GM23338 (cell line): ENCODE measurements around the gene RUFY1. TPM values are rescaled to one million over a fixed set of nuclear protein-coding genes. Genes with fewer than 3 reads are reported as not detected.

Experiments
- ATAC-seq: fragments of 200-7000 bp; cut with Tn5 transposase; 3 replicates; pipeline ENCODE4 v1.9.1; 2020
- DNase-seq: peaks from one replicate; pipeline ENCODE4 v3.0.0-alpha.2; 2015; ENCODE audit warnings: low spot score
- H2AFZ ChIP-seq: fragments of 200-600 bp; sonication (generic); 2 replicates; pipeline ENCODE4 v1.8.0; 2016; ENCODE audit warnings: antibody characterized with exemption, mild to moderate bottlenecking, moderate library complexity
- H3F3A ChIP-seq: fragments of 200-600 bp; sonication (generic); replicated peaks from 2 replicates; pipeline ENCODE4 v1.8.0; 2017; ENCODE audit warnings: antibody characterized with exemption, mixed run types, low read depth
- H3K27ac ChIP-seq: fragments of 200-600 bp; sonication (generic); 2 replicates; pipeline ENCODE4 v1.6.1; 2016; ENCODE audit warnings: low read depth
- H3K27me3 ChIP-seq: fragments of 200-600 bp; sonication (generic); 2 replicates; pipeline ENCODE4 v1.8.0; 2016; ENCODE audit warnings: mild to moderate bottlenecking, mixed run types, moderate library complexity; ENCODE audit not compliant: insufficient read depth
- H3K36me3 ChIP-seq: fragments of 200-600 bp; sonication (generic); 2 replicates; pipeline ENCODE4 v1.8.0; 2016; ENCODE audit warnings: mild to moderate bottlenecking; ENCODE audit not compliant: insufficient read depth
- H3K4me1 ChIP-seq: fragments of 200-600 bp; sonication (generic); 2 replicates; pipeline ENCODE4 v1.8.0; 2016; ENCODE audit warnings: mild to moderate bottlenecking, moderate library complexity; ENCODE audit not compliant: insufficient read depth
- H3K4me2 ChIP-seq: fragments of 200-600 bp; sonication (generic); 2 replicates; pipeline ENCODE4 v1.7.1; 2017; ENCODE audit warnings: mixed run types
- H3K4me3 ChIP-seq: fragments of 200-600 bp; sonication (generic); 2 replicates; pipeline ENCODE4 v1.6.1; 2016; ENCODE audit warnings: mixed run types
- H3K79me2 ChIP-seq: fragments of 200-600 bp; sonication (generic); replicated peaks from 2 replicates; pipeline ENCODE4 v1.8.0; 2017; ENCODE audit warnings: mild to moderate bottlenecking; ENCODE audit not compliant: insufficient read depth
- H3K9me2 ChIP-seq: fragments of 200-600 bp; sonication (generic); 2 replicates; pipeline ENCODE4 v1.8.0; 2017; ENCODE audit not compliant: insufficient read depth
- H4K20me1 ChIP-seq: fragments of 200-600 bp; sonication (generic); replicated peaks from 2 replicates; pipeline ENCODE4 v1.8.0; 2017; ENCODE audit warnings: mild to moderate bottlenecking; ENCODE audit not compliant: insufficient read depth
- H3K27ac Mint-ChIP-seq: 2 replicates; pipeline ENCODE4 v1.8.0; 2020; ENCODE audit warnings: inconsistent platforms, mild to moderate bottlenecking, moderate library complexity, mixed read lengths
- H3K27me3 Mint-ChIP-seq: 3 replicates; pipeline ENCODE4 v1.8.0; 2022; ENCODE audit warnings: low read depth, mild to moderate bottlenecking, moderate library complexity, mixed read lengths, inconsistent platforms; ENCODE audit not compliant: insufficient read depth, poor library complexity
- H3K36me3 Mint-ChIP-seq: 3 replicates; pipeline ENCODE4 v1.8.0; 2021; ENCODE audit warnings: low read depth, mild to moderate bottlenecking, inconsistent platforms, moderate library complexity, mixed read lengths
- H3K4me1 Mint-ChIP-seq: 3 replicates; pipeline ENCODE4 v1.8.0; 2020; ENCODE audit warnings: mild to moderate bottlenecking, inconsistent platforms, mixed read lengths
- H3K4me3 Mint-ChIP-seq: 3 replicates; pipeline ENCODE4 v1.8.0; 2021; ENCODE audit warnings: moderate library complexity, mild to moderate bottlenecking, inconsistent platforms, mixed read lengths
- H3K9me3 Mint-ChIP-seq: 3 replicates; pipeline ENCODE4 v1.8.0; 2020; ENCODE audit warnings: moderate library complexity, mild to moderate bottlenecking, inconsistent platforms, mixed read lengths
- CREB1 ChIP-seq: fragments of 250-450 bp; sonication (Bioruptor Pico); IDR thresholded peaks from 2 replicates; pipeline ENCODE4 v1.5.0; 2020; ENCODE audit warnings: low read depth, mild to moderate bottlenecking, moderate library complexity
- EZH2 ChIP-seq: fragments of 200-600 bp; sonication (generic); IDR thresholded peaks from one replicate; pipeline ENCODE4 v1.8.0; 2017; ENCODE audit warnings: antibody characterized with exemption, mild to moderate bottlenecking, low read depth; ENCODE audit not compliant: unreplicated experiment
- EZH2phosphoT487 ChIP-seq: fragments of 200-600 bp; sonication (generic); IDR thresholded peaks from one replicate; pipeline ENCODE4 v1.8.1; 2018; ENCODE audit warnings: antibody characterized with exemption; ENCODE audit not compliant: unreplicated experiment
- JUNB ChIP-seq: IDR thresholded peaks from one replicate; pipeline ENCODE4 v1.6.1; 2016; ENCODE audit warnings: antibody characterized with exemption; ENCODE audit not compliant: unreplicated experiment
- NANOG ChIP-seq: IDR thresholded peaks from 2 replicates; pipeline ENCODE4 v1.6.1; 2016; ENCODE audit warnings: antibody characterized with exemption, borderline replicate concordance
- POLR2AphosphoS5 ChIP-seq: IDR thresholded peaks from 2 replicates; pipeline ENCODE4 v1.6.1; 2016; ENCODE audit warnings: antibody characterized with exemption, low read depth
- STAT1 ChIP-seq: IDR thresholded peaks from one replicate; pipeline ENCODE4 v1.6.1; 2016; ENCODE audit warnings: antibody characterized with exemption; ENCODE audit not compliant: unreplicated experiment
- ZNF114 ChIP-seq: fragments of 250-450 bp; sonication (Bioruptor Pico); IDR thresholded peaks from 2 replicates; pipeline ENCODE4 v1.5.0; 2020; ENCODE audit warnings: mild to moderate bottlenecking, moderate library complexity
- ZNF331 ChIP-seq: fragments of 250-450 bp; sonication (Bioruptor Pico); IDR thresholded peaks from 2 replicates; pipeline ENCODE4 v1.5.0; 2020; ENCODE audit warnings: low read depth, mild to moderate bottlenecking, moderate library complexity
- polyA plus RNA-seq: library from polyadenylated mRNA; unstranded; fragments of >200 nt; fragmentation: Nextera tagmentation; extraction: Ambion mirVana; gene quantifications from 2 replicates; pipeline ENCODE4 v1.2.1, GENCODE V29; 2016
- total RNA-seq: library from RNA; depleted of rRNA; stranded (reverse); fragments of >200 nt; shearing (Covaris generic); gene quantifications from 2 replicates; pipeline ENCODE4 v1.2.3, GENCODE V29; 2014
- TF ChIP-seq, protein P1 (sequence below): IDR thresholded peaks from one replicate; pipeline ENCODE4 v1.6.1; 2018; ENCODE audit warnings: antibody characterized with exemption; ENCODE audit not compliant: unreplicated experiment
- TF ChIP-seq, protein P2 (sequence below): IDR thresholded peaks from 2 replicates; pipeline ENCODE4 v1.6.1; 2016; ENCODE audit warnings: antibody characterized with exemption
- TF ChIP-seq, protein P3 (sequence below), 2 experiments: fragments of 200-600 bp in 1 of 2; sonication (generic) in 1 of 2; conservative IDR thresholded peaks; 2 replicates each; pipeline versions ENCODE4 v1.5.1 to v1.6.1; 2016 to 2017; ENCODE audit warnings: antibody characterized with exemption in 2 of 2, low read depth in 2 of 2, mild to moderate bottlenecking in 2 of 2, moderate library complexity in 1 of 2
- TF ChIP-seq, protein P4 (sequence below): fragments of 250-450 bp; sonication (Bioruptor Pico); IDR thresholded peaks from 2 replicates; pipeline ENCODE4 v1.5.0; 2020; ENCODE audit warnings: mild to moderate bottlenecking, moderate library complexity

The RUFY1 gene
- total and polyA plus RNA-seq, 2 experiments from 2014 or later = 25.3 to 31.6 TPM

DNA sequence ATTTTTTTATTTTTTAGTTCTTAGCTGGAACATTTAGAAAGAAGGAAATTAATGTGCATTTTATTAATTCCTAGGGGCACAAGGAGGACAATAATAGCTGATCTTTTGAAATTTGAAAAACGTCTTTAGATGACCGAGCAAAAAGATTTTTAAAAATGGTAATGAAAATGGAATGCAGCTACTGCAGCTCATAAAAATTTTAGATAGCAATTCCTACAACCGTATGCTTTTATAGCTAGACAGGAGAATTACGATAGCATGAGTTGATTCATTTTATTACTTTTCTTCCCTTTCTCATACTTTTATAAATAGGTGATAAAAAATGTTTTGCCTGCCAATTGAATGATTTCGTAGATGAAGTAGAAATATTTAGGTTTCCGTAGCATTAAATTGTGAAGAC, 13.7 kb upstream of the RUFY1 start:
- no peaks in the 10 kb centered on the region for H4K20me1 ChIP-seq
- H2AFZ ChIP-seq = no peak overlapping the region
- TF ChIP-seq, protein P1, sequence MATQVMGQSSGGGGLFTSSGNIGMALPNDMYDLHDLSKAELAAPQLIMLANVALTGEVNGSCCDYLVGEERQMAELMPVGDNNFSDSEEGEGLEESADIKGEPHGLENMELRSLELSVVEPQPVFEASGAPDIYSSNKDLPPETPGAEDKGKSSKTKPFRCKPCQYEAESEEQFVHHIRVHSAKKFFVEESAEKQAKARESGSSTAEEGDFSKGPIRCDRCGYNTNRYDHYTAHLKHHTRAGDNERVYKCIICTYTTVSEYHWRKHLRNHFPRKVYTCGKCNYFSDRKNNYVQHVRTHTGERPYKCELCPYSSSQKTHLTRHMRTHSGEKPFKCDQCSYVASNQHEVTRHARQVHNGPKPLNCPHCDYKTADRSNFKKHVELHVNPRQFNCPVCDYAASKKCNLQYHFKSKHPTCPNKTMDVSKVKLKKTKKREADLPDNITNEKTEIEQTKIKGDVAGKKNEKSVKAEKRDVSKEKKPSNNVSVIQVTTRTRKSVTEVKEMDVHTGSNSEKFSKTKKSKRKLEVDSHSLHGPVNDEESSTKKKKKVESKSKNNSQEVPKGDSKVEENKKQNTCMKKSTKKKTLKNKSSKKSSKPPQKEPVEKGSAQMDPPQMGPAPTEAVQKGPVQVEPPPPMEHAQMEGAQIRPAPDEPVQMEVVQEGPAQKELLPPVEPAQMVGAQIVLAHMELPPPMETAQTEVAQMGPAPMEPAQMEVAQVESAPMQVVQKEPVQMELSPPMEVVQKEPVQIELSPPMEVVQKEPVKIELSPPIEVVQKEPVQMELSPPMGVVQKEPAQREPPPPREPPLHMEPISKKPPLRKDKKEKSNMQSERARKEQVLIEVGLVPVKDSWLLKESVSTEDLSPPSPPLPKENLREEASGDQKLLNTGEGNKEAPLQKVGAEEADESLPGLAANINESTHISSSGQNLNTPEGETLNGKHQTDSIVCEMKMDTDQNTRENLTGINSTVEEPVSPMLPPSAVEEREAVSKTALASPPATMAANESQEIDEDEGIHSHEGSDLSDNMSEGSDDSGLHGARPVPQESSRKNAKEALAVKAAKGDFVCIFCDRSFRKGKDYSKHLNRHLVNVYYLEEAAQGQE = no peak
- no peak for TF ChIP-seq EZH2
- no peak for TF ChIP-seq EZH2phosphoT487
- no peak for TF ChIP-seq JUNB
- TF ChIP-seq, protein P2, sequence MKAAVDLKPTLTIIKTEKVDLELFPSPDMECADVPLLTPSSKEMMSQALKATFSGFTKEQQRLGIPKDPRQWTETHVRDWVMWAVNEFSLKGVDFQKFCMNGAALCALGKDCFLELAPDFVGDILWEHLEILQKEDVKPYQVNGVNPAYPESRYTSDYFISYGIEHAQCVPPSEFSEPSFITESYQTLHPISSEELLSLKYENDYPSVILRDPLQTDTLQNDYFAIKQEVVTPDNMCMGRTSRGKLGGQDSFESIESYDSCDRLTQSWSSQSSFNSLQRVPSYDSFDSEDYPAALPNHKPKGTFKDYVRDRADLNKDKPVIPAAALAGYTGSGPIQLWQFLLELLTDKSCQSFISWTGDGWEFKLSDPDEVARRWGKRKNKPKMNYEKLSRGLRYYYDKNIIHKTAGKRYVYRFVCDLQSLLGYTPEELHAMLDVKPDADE = no peak
- TF ChIP-seq ZNF331 = no peak
- no peak for TF ChIP-seq CREB1 (CRISPR knock-in tag)
- TF ChIP-seq POLR2AphosphoS5 = no peak
- TF ChIP-seq, protein P3, sequence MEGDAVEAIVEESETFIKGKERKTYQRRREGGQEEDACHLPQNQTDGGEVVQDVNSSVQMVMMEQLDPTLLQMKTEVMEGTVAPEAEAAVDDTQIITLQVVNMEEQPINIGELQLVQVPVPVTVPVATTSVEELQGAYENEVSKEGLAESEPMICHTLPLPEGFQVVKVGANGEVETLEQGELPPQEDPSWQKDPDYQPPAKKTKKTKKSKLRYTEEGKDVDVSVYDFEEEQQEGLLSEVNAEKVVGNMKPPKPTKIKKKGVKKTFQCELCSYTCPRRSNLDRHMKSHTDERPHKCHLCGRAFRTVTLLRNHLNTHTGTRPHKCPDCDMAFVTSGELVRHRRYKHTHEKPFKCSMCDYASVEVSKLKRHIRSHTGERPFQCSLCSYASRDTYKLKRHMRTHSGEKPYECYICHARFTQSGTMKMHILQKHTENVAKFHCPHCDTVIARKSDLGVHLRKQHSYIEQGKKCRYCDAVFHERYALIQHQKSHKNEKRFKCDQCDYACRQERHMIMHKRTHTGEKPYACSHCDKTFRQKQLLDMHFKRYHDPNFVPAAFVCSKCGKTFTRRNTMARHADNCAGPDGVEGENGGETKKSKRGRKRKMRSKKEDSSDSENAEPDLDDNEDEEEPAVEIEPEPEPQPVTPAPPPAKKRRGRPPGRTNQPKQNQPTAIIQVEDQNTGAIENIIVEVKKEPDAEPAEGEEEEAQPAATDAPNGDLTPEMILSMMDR (conservative IDR thresholded peaks at IDR 0.05; ENCODE audit: low read depth in 2 of 2) = no peak
- no peak for TF ChIP-seq STAT1
- TF ChIP-seq ZNF114 = no peak
- TF ChIP-seq, protein P4, sequence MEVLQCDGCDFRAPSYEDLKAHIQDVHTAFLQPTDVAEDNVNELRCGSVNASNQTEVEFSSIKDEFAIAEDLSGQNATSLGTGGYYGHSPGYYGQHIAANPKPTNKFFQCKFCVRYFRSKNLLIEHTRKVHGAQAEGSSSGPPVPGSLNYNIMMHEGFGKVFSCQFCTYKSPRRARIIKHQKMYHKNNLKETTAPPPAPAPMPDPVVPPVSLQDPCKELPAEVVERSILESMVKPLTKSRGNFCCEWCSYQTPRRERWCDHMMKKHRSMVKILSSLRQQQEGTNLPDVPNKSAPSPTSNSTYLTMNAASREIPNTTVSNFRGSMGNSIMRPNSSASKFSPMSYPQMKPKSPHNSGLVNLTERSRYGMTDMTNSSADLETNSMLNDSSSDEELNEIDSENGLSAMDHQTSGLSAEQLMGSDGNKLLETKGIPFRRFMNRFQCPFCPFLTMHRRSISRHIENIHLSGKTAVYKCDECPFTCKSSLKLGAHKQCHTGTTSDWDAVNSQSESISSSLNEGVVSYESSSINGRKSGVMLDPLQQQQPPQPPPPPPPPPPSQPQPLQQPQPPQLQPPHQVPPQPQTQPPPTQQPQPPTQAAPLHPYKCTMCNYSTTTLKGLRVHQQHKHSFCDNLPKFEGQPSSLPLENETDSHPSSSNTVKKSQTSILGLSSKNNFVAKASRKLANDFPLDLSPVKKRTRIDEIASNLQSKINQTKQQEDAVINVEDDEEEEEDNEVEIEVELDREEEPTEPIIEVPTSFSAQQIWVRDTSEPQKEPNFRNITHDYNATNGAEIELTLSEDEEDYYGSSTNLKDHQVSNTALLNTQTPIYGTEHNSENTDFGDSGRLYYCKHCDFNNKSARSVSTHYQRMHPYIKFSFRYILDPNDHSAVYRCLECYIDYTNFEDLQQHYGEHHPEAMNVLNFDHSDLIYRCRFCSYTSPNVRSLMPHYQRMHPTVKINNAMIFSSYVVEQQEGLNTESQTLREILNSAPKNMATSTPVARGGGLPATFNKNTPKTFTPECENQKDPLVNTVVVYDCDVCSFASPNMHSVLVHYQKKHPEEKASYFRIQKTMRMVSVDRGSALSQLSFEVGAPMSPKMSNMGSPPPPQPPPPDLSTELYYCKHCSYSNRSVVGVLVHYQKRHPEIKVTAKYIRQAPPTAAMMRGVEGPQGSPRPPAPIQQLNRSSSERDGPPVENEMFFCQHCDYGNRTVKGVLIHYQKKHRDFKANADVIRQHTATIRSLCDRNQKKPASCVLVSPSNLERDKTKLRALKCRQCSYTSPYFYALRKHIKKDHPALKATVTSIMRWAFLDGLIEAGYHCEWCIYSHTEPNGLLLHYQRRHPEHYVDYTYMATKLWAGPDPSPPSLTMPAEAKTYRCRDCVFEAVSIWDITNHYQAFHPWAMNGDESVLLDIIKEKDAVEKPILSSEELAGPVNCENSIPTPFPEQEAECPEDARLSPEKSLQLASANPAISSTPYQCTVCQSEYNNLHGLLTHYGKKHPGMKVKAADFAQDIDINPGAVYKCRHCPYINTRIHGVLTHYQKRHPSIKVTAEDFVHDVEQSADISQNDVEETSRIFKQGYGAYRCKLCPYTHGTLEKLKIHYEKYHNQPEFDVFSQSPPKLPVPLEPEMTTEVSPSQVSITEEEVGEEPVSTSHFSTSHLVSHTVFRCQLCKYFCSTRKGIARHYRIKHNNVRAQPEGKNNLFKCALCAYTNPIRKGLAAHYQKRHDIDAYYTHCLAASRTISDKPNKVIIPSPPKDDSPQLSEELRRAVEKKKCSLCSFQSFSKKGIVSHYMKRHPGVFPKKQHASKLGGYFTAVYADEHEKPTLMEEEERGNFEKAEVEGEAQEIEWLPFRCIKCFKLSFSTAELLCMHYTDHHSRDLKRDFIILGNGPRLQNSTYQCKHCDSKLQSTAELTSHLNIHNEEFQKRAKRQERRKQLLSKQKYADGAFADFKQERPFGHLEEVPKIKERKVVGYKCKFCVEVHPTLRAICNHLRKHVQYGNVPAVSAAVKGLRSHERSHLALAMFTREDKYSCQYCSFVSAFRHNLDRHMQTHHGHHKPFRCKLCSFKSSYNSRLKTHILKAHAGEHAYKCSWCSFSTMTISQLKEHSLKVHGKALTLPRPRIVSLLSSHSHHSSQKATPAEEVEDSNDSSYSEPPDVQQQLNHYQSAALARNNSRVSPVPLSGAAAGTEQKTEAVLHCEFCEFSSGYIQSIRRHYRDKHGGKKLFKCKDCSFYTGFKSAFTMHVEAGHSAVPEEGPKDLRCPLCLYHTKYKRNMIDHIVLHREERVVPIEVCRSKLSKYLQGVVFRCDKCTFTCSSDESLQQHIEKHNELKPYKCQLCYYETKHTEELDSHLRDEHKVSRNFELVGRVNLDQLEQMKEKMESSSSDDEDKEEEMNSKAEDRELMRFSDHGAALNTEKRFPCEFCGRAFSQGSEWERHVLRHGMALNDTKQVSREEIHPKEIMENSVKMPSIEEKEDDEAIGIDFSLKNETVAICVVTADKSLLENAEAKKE (CRISPR knock-in tag) = no peak
- no peak for TF ChIP-seq NANOG
- no peaks in the 10 kb centered on the region for H3F3A ChIP-seq
- H3K79me2 ChIP-seq = no peaks in the 10 kb centered on the region
- H3K27me3 ChIP-seq = no peaks in the 10 kb centered on the region
- no peak overlapping the region for H3K4me2 ChIP-seq
- ATAC-seq (no peak), DNase-seq (no peak)
- no peaks in the 10 kb centered on the region for H3K9me2 ChIP-seq
- Mint-ChIP-seq H3K27ac (no peak overlapping the region), H3K27me3 (peaks cover 7% of the 10 kb centered on the region), H3K4me3 (no peak overlapping the region), H3K4me1 (no peaks in the 10 kb centered on the region; the same call in 2 of the 3 replicates), H3K36me3 (no peaks in the 10 kb centered on the region), H3K9me3 (no peaks in the 10 kb centered on the region; the same call in 2 of the 3 replicates)
- no peak overlapping the region for H3K27ac ChIP-seq
- H3K4me3 ChIP-seq = no peak overlapping the region
- no peaks in the 10 kb centered on the region for H3K36me3 ChIP-seq
- no peaks in the 10 kb centered on the region for H3K4me1 ChIP-seq
